ENCODE data around the gene UBE3D. TPM values are rescaled to one million over a fixed set of nuclear protein-coding genes. Genes with fewer than 3 reads are reported as not detected.

The UBE3D gene
- total RNA-seq, 2 experiments from 2014 or later = 4.1 to 4.2 TPM

DNA sequence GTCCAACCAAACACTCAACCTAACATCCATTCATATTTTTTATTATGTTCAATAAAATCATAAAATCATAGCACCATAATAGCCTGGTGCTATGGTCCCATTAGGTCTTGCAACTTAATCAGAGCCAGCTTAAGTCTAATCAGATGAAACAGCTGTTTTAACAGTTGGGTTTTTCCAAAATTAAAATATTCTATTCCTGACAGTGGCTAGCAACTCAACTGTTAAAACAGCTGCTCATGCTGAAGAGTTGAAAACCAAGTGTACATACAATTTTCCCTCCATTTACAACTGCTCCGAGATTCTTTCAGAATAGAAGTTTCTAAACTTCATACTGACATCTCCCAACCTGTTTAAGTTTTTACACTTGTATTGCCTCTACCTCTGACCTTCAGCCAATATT is 89.5 kb downstream of the UBE3D start:
- Mint-ChIP-seq H3K27me3 (no peaks in the 10 kb centered on the region), H3K4me1 (ENCODE audit: low read depth) (no peaks in the 10 kb centered on the region), H3K27ac (no peak overlapping the region), H3K9me3 (no peaks in the 10 kb centered on the region), H3K4me3 (no peak overlapping the region), H3K36me3 (ENCODE audit: low read depth) (no peaks in the 10 kb centered on the region)
- CTCF ChIA-PET = no interaction called here
- no peaks in the 10 kb centered on the region for H3K4me1 ChIP-seq (ENCODE audit: insufficient read depth, low read length)
- TF ChIP-seq, protein P1, sequence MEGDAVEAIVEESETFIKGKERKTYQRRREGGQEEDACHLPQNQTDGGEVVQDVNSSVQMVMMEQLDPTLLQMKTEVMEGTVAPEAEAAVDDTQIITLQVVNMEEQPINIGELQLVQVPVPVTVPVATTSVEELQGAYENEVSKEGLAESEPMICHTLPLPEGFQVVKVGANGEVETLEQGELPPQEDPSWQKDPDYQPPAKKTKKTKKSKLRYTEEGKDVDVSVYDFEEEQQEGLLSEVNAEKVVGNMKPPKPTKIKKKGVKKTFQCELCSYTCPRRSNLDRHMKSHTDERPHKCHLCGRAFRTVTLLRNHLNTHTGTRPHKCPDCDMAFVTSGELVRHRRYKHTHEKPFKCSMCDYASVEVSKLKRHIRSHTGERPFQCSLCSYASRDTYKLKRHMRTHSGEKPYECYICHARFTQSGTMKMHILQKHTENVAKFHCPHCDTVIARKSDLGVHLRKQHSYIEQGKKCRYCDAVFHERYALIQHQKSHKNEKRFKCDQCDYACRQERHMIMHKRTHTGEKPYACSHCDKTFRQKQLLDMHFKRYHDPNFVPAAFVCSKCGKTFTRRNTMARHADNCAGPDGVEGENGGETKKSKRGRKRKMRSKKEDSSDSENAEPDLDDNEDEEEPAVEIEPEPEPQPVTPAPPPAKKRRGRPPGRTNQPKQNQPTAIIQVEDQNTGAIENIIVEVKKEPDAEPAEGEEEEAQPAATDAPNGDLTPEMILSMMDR (IDR thresholded peaks at IDR 0.05) = no peak
- no peak for DNase-seq
- POLR2A ChIA-PET = no interaction called here
- intact Hi-C loops (cut with DNase I, micrococcal nuclease) = no loop called here
- ATAC-seq (ENCODE audit: poor library complexity) = no peak
- no peak overlapping the region for H3K4me3 ChIP-seq (ENCODE audit: low read length)
- no peaks in the 10 kb centered on the region for H3K9me3 ChIP-seq (ENCODE audit: control insufficient read depth in 1 of 2, insufficient read depth in 1 of 2, low read length in 2 of 2)
- H3K36me3 ChIP-seq (ENCODE audit: insufficient read depth, low read length) = no peaks in the 10 kb centered on the region
- no peak overlapping the region for H3K27ac ChIP-seq (ENCODE audit: low read depth in 1 of 2, low read length in 2 of 2)
- H3K27me3 ChIP-seq (ENCODE audit: control insufficient read depth in 1 of 2, insufficient read depth in 2 of 2, low read length in 2 of 2) = no peaks in the 10 kb centered on the region

DNA sequence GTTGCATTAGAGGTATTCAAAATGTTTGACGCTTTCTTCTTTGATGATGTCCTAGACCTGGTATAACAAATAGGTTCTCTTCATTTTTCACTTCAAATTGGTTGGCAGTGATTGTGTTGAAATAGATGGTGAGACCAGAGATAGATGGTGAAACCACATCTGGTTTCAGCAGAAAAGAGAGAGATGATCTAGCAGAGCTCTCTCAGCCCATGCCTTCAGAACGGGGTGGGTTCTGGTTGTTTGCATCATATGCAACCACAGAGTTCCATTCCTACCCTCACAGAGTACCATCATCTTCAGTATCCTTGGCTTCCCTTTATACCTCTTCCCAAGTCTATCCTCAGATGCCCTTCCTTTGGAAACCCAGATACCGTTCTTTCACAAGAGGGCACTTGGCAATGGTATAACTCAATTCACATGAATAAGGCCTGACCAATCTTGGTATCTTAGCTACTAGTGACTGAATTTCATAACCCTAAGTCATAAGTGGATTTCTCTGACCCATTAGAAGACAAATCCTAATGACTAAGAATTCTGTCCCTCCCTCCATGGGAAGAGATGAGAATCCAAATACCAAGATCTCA is 93.7 kb downstream of the UBE3D start:
- Histone ChIP-seq H3K36me3 (ENCODE audit: insufficient read depth, low read length) (no peaks in the 10 kb centered on the region), H3K27me3 (ENCODE audit: control insufficient read depth in 1 of 2, insufficient read depth in 2 of 2, low read length in 2 of 2) (no peaks in the 10 kb centered on the region), H3K9me3 (ENCODE audit: control insufficient read depth in 1 of 2, insufficient read depth in 1 of 2, low read length in 2 of 2) (no peaks in the 10 kb centered on the region), H3K4me1 (ENCODE audit: insufficient read depth, low read length) (no peaks in the 10 kb centered on the region), H3K27ac (ENCODE audit: low read depth in 1 of 2, low read length in 2 of 2) (no peak overlapping the region), H3K4me3 (ENCODE audit: low read length) (no peak overlapping the region)
- H3K4me3 Mint-ChIP-seq = no peak overlapping the region
- ChIA-PET CTCF (interaction anchor here (1.3 kb wide), 1 partner anchor 14 kb away, joined by 3 read pairs; no protein-coding TSS in a partner anchor), POLR2A (no interaction called here)
- no peak for ATAC-seq (ENCODE audit: poor library complexity)
- H3K4me1 Mint-ChIP-seq (ENCODE audit: low read depth) = no peaks in the 10 kb centered on the region
- H3K27me3 Mint-ChIP-seq = no peaks in the 10 kb centered on the region
- intact Hi-C loops (cut with DNase I, micrococcal nuclease) = no loop called here
- H3K9me3 Mint-ChIP-seq = peaks cover 3% of the 10 kb centered on the region
- no peak overlapping the region for H3K27ac Mint-ChIP-seq
- TF ChIP-seq, protein P1 (IDR thresholded peaks at IDR 0.05) = no peak
- no peak for DNase-seq
- H3K36me3 Mint-ChIP-seq (ENCODE audit: low read depth) = peaks cover 3% of the 10 kb centered on the region

GRCh38 chr6:82970839-82971238 is 94.8 kb downstream of the UBE3D start:
- Mint-ChIP-seq H3K4me3 (no peak overlapping the region), H3K36me3 (ENCODE audit: low read depth) (peaks cover 4% of the 10 kb centered on the region), H3K27ac (no peak overlapping the region), H3K27me3 (no peaks in the 10 kb centered on the region), H3K9me3 (peaks cover 3% of the 10 kb centered on the region), H3K4me1 (ENCODE audit: low read depth) (no peaks in the 10 kb centered on the region)
- Histone ChIP-seq H3K27ac (ENCODE audit: low read depth in 1 of 2, low read length in 2 of 2) (no peak overlapping the region), H3K4me3 (ENCODE audit: low read length) (no peak overlapping the region), H3K36me3 (ENCODE audit: insufficient read depth, low read length) (no peaks in the 10 kb centered on the region), H3K27me3 (ENCODE audit: control insufficient read depth in 1 of 2, insufficient read depth in 2 of 2, low read length in 2 of 2) (no peaks in the 10 kb centered on the region), H3K9me3 (ENCODE audit: control insufficient read depth in 1 of 2, insufficient read depth in 1 of 2, low read length in 2 of 2) (no peaks in the 10 kb centered on the region), H3K4me1 (ENCODE audit: insufficient read depth, low read length) (no peaks in the 10 kb centered on the region)
- DNase-seq = no peak
- no peak for ATAC-seq (ENCODE audit: poor library complexity)
- POLR2A ChIA-PET = no interaction called here
- intact Hi-C loops (cut with DNase I, micrococcal nuclease) = no loop called here
- TF ChIP-seq, protein P1 (IDR thresholded peaks at IDR 0.05) = no peak
- CTCF ChIA-PET = no interaction called here

All from CD4-positive, alpha-beta T cell (primary cell).